HEK293 (cell line): Measurements from ENCODE around the gene ING4.

Experiments
- MEIS1 ChIP-seq: sonication (generic); formaldehyde crosslinking; IDR thresholded peaks from 2 replicates; pipeline ENCODE4 v1.8.1; 2022; ENCODE audit warnings: missing genetic modification reagents, mild to moderate bottlenecking, borderline replicate concordance
- OVOL3 ChIP-seq: fragments of 450-650 bp; formaldehyde crosslinking; IDR thresholded peaks from 2 replicates; pipeline ENCODE4 v1.5.1; 2016; ENCODE audit warnings: missing biosample characterization, missing genetic modification characterization
- PRDM1 ChIP-seq: fragments of 450-650 bp; formaldehyde crosslinking; IDR thresholded peaks from 2 replicates; pipeline ENCODE4; 2016; ENCODE audit warnings: missing biosample characterization, missing genetic modification characterization
- SALL2 ChIP-seq: fragments of 450-650 bp; formaldehyde crosslinking; IDR thresholded peaks from 2 replicates; pipeline ENCODE4 v1.5.0; 2017; ENCODE audit warnings: missing biosample characterization, mild to moderate bottlenecking, missing genetic modification characterization, borderline replicate concordance
- SETDB1 ChIP-seq: IDR thresholded peaks from one replicate; pipeline ENCODE4 v1.6.1; 2017; ENCODE audit warnings: mild to moderate bottlenecking, low read length, moderate library complexity, mixed read lengths; ENCODE audit not compliant: insufficient read length
- WT1 ChIP-seq: fragments of 450-650 bp; formaldehyde crosslinking; IDR thresholded peaks from 2 replicates; pipeline ENCODE4 v1.5.1; 2016; ENCODE audit warnings: missing biosample characterization, missing genetic modification characterization
- ZBTB1 ChIP-seq: fragments of 450-650 bp; formaldehyde crosslinking; IDR thresholded peaks from 2 replicates; pipeline ENCODE4 v1.5.1; 2016; ENCODE audit warnings: missing biosample characterization, missing genetic modification characterization
- ZFP69B ChIP-seq: fragments of 450-650 bp; formaldehyde crosslinking; IDR thresholded peaks from 2 replicates; pipeline ENCODE4 v1.5.1; 2016; ENCODE audit warnings: missing biosample characterization, missing genetic modification characterization
- ZNF112 ChIP-seq: fragments of 450-650 bp; formaldehyde crosslinking; IDR thresholded peaks from 2 replicates; pipeline ENCODE4 v1.5.0; 2017; ENCODE audit warnings: missing biosample characterization, missing genetic modification characterization
- ZNF211 ChIP-seq: fragments of 450-650 bp; formaldehyde crosslinking; IDR thresholded peaks from 2 replicates; pipeline ENCODE4 v1.5.1; 2016; ENCODE audit warnings: low read depth, missing biosample characterization, missing genetic modification characterization
- ZNF223 ChIP-seq: fragments of 450-650 bp; formaldehyde crosslinking; IDR thresholded peaks from 2 replicates; pipeline ENCODE4 v1.5.1; 2016; ENCODE audit warnings: missing biosample characterization, missing genetic modification characterization
- ZNF239 ChIP-seq: fragments of 450-650 bp; formaldehyde crosslinking; IDR thresholded peaks from 2 replicates; pipeline ENCODE4 v1.5.1; 2016; ENCODE audit warnings: missing biosample characterization, missing genetic modification characterization
- ZNF248 ChIP-seq: fragments of 450-650 bp; formaldehyde crosslinking; IDR thresholded peaks from 2 replicates; pipeline ENCODE4 v1.5.1; 2017; ENCODE audit warnings: missing biosample characterization, missing genetic modification characterization
- ZNF404 ChIP-seq: fragments of 450-650 bp; formaldehyde crosslinking; IDR thresholded peaks from 2 replicates; pipeline ENCODE4 v1.5.1; 2017; ENCODE audit warnings: missing biosample characterization, missing genetic modification characterization
- ZNF501 ChIP-seq: fragments of 450-650 bp; formaldehyde crosslinking; IDR thresholded peaks from 2 replicates; pipeline ENCODE4 v1.5.1; 2016; ENCODE audit warnings: missing biosample characterization, missing genetic modification characterization
- ZNF544 ChIP-seq: fragments of 450-650 bp; formaldehyde crosslinking; IDR thresholded peaks from 2 replicates; pipeline ENCODE4 v1.5.0; 2017; ENCODE audit warnings: missing biosample characterization, missing genetic modification characterization
- ZNF658 ChIP-seq: fragments of 450-650 bp; formaldehyde crosslinking; IDR thresholded peaks from 2 replicates; pipeline ENCODE4; 2016; ENCODE audit warnings: missing biosample characterization, missing genetic modification characterization
- ZSCAN30 ChIP-seq: fragments of 450-650 bp; IDR thresholded peaks from 2 replicates; pipeline ENCODE4 v1.5.1; 2018; ENCODE audit warnings: missing biosample characterization, mild to moderate bottlenecking, missing genetic modification characterization, moderate library complexity
- TF ChIP-seq, protein P1 (sequence below): fragments of 450-650 bp; formaldehyde crosslinking; IDR thresholded peaks from 2 replicates; pipeline ENCODE4 v1.5.1; 2016; ENCODE audit warnings: missing biosample characterization, missing genetic modification characterization
- TF ChIP-seq, protein P2 (sequence below): fragments of 450-650 bp; formaldehyde crosslinking; conservative IDR thresholded peaks from 2 replicates; pipeline ENCODE4 v1.5.1; 2016; ENCODE audit warnings: low read depth, missing biosample characterization, missing genetic modification characterization
- TF ChIP-seq, protein P3 (sequence below): fragments of 450-650 bp; formaldehyde crosslinking; IDR thresholded peaks from 2 replicates; pipeline ENCODE4 v1.5.1; 2016; ENCODE audit warnings: missing biosample characterization, missing genetic modification characterization
- TF ChIP-seq, protein P4 (sequence below): fragments of 450-650 bp; formaldehyde crosslinking; IDR thresholded peaks from 2 replicates; pipeline ENCODE4 v1.5.1; 2017; ENCODE audit warnings: missing biosample characterization, missing genetic modification characterization
- TF ChIP-seq, protein P5 (sequence below): fragments of 450-650 bp; formaldehyde crosslinking; IDR thresholded peaks from 2 replicates; pipeline ENCODE4 v1.5.1; 2017; ENCODE audit warnings: missing biosample characterization, missing genetic modification characterization
- TF ChIP-seq, protein P6 (sequence below): fragments of 450-650 bp; formaldehyde crosslinking; IDR thresholded peaks from 2 replicates; pipeline ENCODE4 v1.5.1; 2016; ENCODE audit warnings: missing biosample characterization, missing genetic modification characterization
- TF ChIP-seq, protein P7 (sequence below): fragments of 450-650 bp; formaldehyde crosslinking; IDR thresholded peaks from 2 replicates; pipeline ENCODE4 v1.5.1; 2017; ENCODE audit warnings: missing biosample characterization, missing genetic modification characterization
- TF ChIP-seq, protein P8 (sequence below): fragments of 450-650 bp; IDR thresholded peaks from 2 replicates; pipeline ENCODE4 v1.5.1; 2018; ENCODE audit warnings: missing biosample characterization, mild to moderate bottlenecking, missing genetic modification characterization

ING4 gene

DNA sequence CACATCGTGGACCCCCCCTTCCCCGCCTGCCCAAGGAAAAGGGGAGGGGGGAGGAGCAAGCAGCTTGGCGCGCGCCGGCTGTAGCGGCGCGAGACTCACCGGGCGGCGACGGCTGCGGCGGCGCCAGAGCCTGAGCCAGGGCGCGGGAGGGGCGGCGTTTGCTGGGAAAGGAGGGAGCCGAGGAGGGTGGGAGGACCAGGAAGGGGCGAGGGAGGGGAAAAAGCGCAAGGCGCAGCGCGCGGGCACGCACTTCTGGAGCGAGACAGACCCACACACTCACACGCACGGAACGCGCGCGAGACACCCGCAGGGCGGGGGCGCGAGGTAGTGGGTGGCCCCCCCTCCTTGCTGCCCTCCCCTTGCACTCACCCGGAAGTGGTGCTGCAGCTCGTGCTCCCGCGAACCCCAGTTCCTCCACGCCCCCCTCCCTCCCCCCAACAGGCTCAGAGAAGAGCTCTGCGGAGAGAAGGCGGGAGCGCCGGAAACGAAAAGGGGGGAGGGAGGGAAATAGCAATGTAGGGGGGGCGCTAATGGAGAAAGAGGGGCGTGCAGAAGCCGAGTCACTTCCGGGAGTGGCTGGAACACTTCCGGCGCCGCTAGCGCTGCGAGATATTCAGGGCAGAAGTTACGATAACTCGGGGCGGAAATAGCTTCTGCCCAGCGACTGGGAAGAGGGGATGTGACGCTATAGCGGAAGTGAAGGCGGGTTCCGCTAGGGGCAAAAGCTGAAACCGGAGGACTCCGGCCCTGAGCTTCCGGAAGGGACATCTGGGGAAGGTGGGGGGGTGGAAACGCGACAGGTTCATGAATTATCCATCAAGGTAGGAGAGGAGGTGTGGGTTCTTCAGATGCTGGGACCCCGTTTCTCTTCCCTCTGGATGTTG, 26.3 kb upstream of the ING4 start, which contains the start of gene ZNF384 (continued):
- TF ChIP-seq, protein P1, sequence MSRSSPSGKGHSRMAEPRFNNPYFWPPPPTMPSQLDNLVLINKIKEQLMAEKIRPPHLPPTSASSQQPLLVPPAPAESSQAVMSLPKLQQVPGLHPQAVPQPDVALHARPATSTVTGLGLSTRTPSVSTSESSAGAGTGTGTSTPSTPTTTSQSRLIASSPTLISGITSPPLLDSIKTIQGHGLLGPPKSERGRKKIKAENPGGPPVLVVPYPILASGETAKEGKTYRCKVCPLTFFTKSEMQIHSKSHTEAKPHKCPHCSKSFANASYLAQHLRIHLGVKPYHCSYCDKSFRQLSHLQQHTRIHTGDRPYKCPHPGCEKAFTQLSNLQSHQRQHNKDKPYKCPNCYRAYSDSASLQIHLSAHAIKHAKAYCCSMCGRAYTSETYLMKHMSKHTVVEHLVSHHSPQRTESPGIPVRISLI (tag by site-specific recombination), result no peak
- no peak; the same call in 1 of the 2 replicates for TF ChIP-seq OVOL3 (tag by site-specific recombination)
- TF ChIP-seq ZNF112 (tag by site-specific recombination), result no peak
- TF ChIP-seq ZNF658 (tag by site-specific recombination), result no peak
- TF ChIP-seq ZNF404, result no peak
- TF ChIP-seq, protein P2, sequence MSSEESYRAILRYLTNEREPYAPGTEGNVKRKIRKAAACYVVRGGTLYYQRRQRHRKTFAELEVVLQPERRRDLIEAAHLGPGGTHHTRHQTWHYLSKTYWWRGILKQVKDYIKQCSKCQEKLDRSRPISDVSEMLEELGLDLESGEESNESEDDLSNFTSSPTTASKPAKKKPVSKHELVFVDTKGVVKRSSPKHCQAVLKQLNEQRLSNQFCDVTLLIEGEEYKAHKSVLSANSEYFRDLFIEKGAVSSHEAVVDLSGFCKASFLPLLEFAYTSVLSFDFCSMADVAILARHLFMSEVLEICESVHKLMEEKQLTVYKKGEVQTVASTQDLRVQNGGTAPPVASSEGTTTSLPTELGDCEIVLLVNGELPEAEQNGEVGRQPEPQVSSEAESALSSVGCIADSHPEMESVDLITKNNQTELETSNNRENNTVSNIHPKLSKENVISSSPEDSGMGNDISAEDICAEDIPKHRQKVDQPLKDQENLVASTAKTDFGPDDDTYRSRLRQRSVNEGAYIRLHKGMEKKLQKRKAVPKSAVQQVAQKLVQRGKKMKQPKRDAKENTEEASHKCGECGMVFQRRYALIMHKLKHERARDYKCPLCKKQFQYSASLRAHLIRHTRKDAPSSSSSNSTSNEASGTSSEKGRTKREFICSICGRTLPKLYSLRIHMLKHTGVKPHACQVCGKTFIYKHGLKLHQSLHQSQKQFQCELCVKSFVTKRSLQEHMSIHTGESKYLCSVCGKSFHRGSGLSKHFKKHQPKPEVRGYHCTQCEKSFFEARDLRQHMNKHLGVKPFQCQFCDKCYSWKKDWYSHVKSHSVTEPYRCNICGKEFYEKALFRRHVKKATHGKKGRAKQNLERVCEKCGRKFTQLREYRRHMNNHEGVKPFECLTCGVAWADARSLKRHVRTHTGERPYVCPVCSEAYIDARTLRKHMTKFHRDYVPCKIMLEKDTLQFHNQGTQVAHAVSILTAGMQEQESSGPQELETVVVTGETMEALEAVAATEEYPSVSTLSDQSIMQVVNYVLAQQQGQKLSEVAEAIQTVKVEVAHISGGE (tag by site-specific recombination), result peak; percentile 99
- no peak for TF ChIP-seq ZNF211 (tag by site-specific recombination)
- TF ChIP-seq, protein P3, sequence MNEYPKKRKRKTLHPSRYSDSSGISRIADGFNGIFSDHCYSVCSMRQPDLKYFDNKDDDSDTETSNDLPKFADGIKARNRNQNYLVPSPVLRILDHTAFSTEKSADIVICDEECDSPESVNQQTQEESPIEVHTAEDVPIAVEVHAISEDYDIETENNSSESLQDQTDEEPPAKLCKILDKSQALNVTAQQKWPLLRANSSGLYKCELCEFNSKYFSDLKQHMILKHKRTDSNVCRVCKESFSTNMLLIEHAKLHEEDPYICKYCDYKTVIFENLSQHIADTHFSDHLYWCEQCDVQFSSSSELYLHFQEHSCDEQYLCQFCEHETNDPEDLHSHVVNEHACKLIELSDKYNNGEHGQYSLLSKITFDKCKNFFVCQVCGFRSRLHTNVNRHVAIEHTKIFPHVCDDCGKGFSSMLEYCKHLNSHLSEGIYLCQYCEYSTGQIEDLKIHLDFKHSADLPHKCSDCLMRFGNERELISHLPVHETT, result peak; percentile 84; the same call in 1 of the 2 replicates
- TF ChIP-seq ZNF544 (tag by site-specific recombination), result no peak
- no peak for TF ChIP-seq SALL2
- TF ChIP-seq ZSCAN30 (tag by site-specific recombination), result no peak
- TF ChIP-seq ZFP69B, result peak; percentile 43
- TF ChIP-seq ZNF239 (tag by site-specific recombination), result peak; percentile 20; the same call in 1 of the 2 replicates
- no peak for TF ChIP-seq MEIS1 (CRISPR knock-in tag)
- no peak for TF ChIP-seq SETDB1
- no peak for TF ChIP-seq ZNF223 (tag by site-specific recombination)
- TF ChIP-seq, protein P4, sequence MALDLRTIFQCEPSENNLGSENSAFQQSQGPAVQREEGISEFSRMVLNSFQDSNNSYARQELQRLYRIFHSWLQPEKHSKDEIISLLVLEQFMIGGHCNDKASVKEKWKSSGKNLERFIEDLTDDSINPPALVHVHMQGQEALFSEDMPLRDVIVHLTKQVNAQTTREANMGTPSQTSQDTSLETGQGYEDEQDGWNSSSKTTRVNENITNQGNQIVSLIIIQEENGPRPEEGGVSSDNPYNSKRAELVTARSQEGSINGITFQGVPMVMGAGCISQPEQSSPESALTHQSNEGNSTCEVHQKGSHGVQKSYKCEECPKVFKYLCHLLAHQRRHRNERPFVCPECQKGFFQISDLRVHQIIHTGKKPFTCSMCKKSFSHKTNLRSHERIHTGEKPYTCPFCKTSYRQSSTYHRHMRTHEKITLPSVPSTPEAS (tag by site-specific recombination), result no peak; the same call in none of the 2 replicates
- peak; percentile 69 for TF ChIP-seq ZNF501 (tag by site-specific recombination)
- TF ChIP-seq, protein P5, sequence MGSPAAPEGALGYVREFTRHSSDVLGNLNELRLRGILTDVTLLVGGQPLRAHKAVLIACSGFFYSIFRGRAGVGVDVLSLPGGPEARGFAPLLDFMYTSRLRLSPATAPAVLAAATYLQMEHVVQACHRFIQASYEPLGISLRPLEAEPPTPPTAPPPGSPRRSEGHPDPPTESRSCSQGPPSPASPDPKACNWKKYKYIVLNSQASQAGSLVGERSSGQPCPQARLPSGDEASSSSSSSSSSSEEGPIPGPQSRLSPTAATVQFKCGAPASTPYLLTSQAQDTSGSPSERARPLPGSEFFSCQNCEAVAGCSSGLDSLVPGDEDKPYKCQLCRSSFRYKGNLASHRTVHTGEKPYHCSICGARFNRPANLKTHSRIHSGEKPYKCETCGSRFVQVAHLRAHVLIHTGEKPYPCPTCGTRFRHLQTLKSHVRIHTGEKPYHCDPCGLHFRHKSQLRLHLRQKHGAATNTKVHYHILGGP (tag by site-specific recombination), result no peak
- TF ChIP-seq, protein P6, sequence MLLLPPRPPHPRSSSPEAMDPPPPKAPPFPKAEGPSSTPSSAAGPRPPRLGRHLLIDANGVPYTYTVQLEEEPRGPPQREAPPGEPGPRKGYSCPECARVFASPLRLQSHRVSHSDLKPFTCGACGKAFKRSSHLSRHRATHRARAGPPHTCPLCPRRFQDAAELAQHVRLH (tag by site-specific recombination), result peak; percentile 98
- TF ChIP-seq PRDM1, result no peak
- TF ChIP-seq, protein P7, sequence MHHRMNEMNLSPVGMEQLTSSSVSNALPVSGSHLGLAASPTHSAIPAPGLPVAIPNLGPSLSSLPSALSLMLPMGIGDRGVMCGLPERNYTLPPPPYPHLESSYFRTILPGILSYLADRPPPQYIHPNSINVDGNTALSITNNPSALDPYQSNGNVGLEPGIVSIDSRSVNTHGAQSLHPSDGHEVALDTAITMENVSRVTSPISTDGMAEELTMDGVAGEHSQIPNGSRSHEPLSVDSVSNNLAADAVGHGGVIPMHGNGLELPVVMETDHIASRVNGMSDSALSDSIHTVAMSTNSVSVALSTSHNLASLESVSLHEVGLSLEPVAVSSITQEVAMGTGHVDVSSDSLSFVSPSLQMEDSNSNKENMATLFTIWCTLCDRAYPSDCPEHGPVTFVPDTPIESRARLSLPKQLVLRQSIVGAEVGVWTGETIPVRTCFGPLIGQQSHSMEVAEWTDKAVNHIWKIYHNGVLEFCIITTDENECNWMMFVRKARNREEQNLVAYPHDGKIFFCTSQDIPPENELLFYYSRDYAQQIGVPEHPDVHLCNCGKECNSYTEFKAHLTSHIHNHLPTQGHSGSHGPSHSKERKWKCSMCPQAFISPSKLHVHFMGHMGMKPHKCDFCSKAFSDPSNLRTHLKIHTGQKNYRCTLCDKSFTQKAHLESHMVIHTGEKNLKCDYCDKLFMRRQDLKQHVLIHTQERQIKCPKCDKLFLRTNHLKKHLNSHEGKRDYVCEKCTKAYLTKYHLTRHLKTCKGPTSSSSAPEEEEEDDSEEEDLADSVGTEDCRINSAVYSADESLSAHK (tag by site-specific recombination), result 0 out of 2 replicates have a peak, but pooled peaks have one; percentile 20
- TF ChIP-seq, protein P8, sequence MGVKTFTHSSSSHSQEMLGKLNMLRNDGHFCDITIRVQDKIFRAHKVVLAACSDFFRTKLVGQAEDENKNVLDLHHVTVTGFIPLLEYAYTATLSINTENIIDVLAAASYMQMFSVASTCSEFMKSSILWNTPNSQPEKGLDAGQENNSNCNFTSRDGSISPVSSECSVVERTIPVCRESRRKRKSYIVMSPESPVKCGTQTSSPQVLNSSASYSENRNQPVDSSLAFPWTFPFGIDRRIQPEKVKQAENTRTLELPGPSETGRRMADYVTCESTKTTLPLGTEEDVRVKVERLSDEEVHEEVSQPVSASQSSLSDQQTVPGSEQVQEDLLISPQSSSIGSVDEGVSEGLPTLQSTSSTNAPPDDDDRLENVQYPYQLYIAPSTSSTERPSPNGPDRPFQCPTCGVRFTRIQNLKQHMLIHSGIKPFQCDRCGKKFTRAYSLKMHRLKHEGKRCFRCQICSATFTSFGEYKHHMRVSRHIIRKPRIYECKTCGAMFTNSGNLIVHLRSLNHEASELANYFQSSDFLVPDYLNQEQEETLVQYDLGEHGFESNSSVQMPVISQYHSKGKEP, result no peak
- TF ChIP-seq WT1 (tag by site-specific recombination), result peak; percentile 81
- no peak for TF ChIP-seq ZNF248
- peak; percentile 61; the same call in 1 of the 2 replicates for TF ChIP-seq ZBTB1 (tag by site-specific recombination)
